Liver (tissue), 9 donors: ENCODE measurements around the gene RBMS3. TPM values are rescaled to one million over a fixed set of nuclear protein-coding genes. Genes with fewer than 3 reads are reported as not detected.

ENCODE experiments used
- DNase-seq: peaks from one replicate; pipeline ENCODE4 v3.0.0-alpha.2; 2017; ENCODE audit warnings: low spot score
- H3K27ac ChIP-seq, 2 donors: one replicate each; pipeline ENCODE4 v1.7.0; 2013; ENCODE audit warnings: inconsistent platforms in 2 of 2, low read length in 2 of 2, control low read depth in 1 of 2, low read depth in 1 of 2, mild to moderate bottlenecking in 1 of 2
- H3K27me3 ChIP-seq, 4 donors: one replicate each; pipeline versions ENCODE4 v1.6.1 to v1.7.0; 2013; ENCODE audit warnings: low read length in 3 of 4, inconsistent platforms in 1 of 4, mild to moderate bottlenecking in 1 of 4, moderate library complexity in 1 of 4; ENCODE audit not compliant: control insufficient read depth in 4 of 4, insufficient read depth in 4 of 4
- H3K36me3 ChIP-seq, 4 donors: one replicate each; pipeline versions ENCODE4 v1.6.1 to v1.7.0; 2013; ENCODE audit warnings: low read length in 3 of 4, mild to moderate bottlenecking in 3 of 4, low read depth in 1 of 4, moderate library complexity in 1 of 4; ENCODE audit not compliant: control insufficient read depth in 4 of 4, insufficient read depth in 3 of 4
- H3K4me1 ChIP-seq, 4 donors: one replicate each; pipeline versions ENCODE4 v1.6.1 to v1.7.0; 2013; ENCODE audit warnings: low read length in 3 of 4, mild to moderate bottlenecking in 3 of 4, moderate library complexity in 1 of 4; ENCODE audit not compliant: control insufficient read depth in 4 of 4, insufficient read depth in 4 of 4
- H3K4me3 ChIP-seq, 3 donors: one replicate each; pipeline versions ENCODE4 v1.6.1 to v1.7.0; 2013; ENCODE audit warnings: low read length in 3 of 3, control low read depth in 1 of 3, low read depth in 1 of 3, mild to moderate bottlenecking in 1 of 3
- H3K9ac ChIP-seq, 2 donors: one replicate each; pipeline ENCODE4 v1.7.0; 2013; ENCODE audit warnings: low read length in 2 of 2, mild to moderate bottlenecking in 2 of 2, moderate library complexity in 2 of 2, control low read depth in 1 of 2, low read depth in 1 of 2
- H3K9me3 ChIP-seq, 4 donors: one replicate each; pipeline versions ENCODE4 v1.6.1 to v1.7.0; 2013; ENCODE audit warnings: low read length in 3 of 4; ENCODE audit not compliant: control insufficient read depth in 4 of 4
- EGR1 ChIP-seq, 2 donors: IDR thresholded peaks; 2 replicates each; pipeline ENCODE4 v1.6.1; 2016 to 2018; ENCODE audit warnings: antibody characterized with exemption in 2 of 2, low read depth in 2 of 2
- FOXA1 ChIP-seq: IDR thresholded peaks from 2 replicates; pipeline ENCODE4 v1.6.1; 2016; ENCODE audit warnings: antibody characterized with exemption
- FOXA2 ChIP-seq: IDR thresholded peaks from 2 replicates; pipeline ENCODE4 v1.6.1; 2016; ENCODE audit warnings: antibody characterized with exemption
- GABPA ChIP-seq, 2 donors: IDR thresholded peaks in 1 of 2; conservative IDR thresholded peaks in 1 of 2; 2 replicates each; pipeline ENCODE4 v1.6.1; 2016; ENCODE audit warnings: antibody characterized with exemption in 2 of 2, mild to moderate bottlenecking in 1 of 2, moderate library complexity in 1 of 2
- HNF4A ChIP-seq, 2 donors: conservative IDR thresholded peaks; 2 replicates each; pipeline ENCODE4 v1.6.1; 2016; ENCODE audit warnings: antibody characterized with exemption in 2 of 2, mild to moderate bottlenecking in 2 of 2
- HNF4G ChIP-seq: IDR thresholded peaks from 2 replicates; pipeline ENCODE4 v1.6.1; 2016; ENCODE audit warnings: antibody characterized with exemption
- JUND ChIP-seq, 2 donors: IDR thresholded peaks; 2 replicates each; pipeline ENCODE4 v1.6.1; 2016; ENCODE audit warnings: antibody characterized with exemption in 2 of 2
- NR2F2 ChIP-seq: IDR thresholded peaks from 2 replicates; pipeline ENCODE4 v1.6.1; 2016; ENCODE audit warnings: antibody characterized with exemption
- RAD21 ChIP-seq, 2 donors: IDR thresholded peaks; 2 replicates each; pipeline ENCODE4 v1.6.1; 2016; ENCODE audit warnings: antibody characterized with exemption in 2 of 2, mild to moderate bottlenecking in 2 of 2
- RXRA ChIP-seq, 2 donors: IDR thresholded peaks; 2 replicates each; pipeline ENCODE4 v1.6.1; 2017 to 2018; ENCODE audit warnings: antibody characterized with exemption in 2 of 2, mild to moderate bottlenecking in 1 of 2
- SP1 ChIP-seq: IDR thresholded peaks from 2 replicates; pipeline ENCODE4 v1.6.1; 2018; ENCODE audit warnings: antibody characterized with exemption, mild to moderate bottlenecking
- TAF1 ChIP-seq: conservative IDR thresholded peaks from 2 replicates; pipeline ENCODE4 v1.6.1; 2016; ENCODE audit warnings: antibody characterized with exemption, mild to moderate bottlenecking
- YY1 ChIP-seq: IDR thresholded peaks from 2 replicates; pipeline ENCODE4 v1.6.1; 2016; ENCODE audit warnings: antibody characterized with exemption, mild to moderate bottlenecking
- WGBS: extraction: QIAGEN DNeasy Blood & Tissue Kit; methylation state at CpG from one replicate; pipeline ENCODE4 v1.1.7; 2013; 5-methylcytosine and 5-hydroxymethylcytosine counted together
- polyA plus RNA-seq, 2 donors: library from polyadenylated mRNA; stranded (reverse) in 1 of 2; unstranded in 1 of 2; fragments of 200-250 nt in 1 of 2; fragments of >200 nt in 1 of 2; fragmentation: Nextera tagmentation in 1 of 2; extraction: Ambion mirVana in 1 of 2; gene quantifications; one replicate each; pipeline versions ENCODE4 v1.2.1 to v1.2.3, GENCODE V29; 2013 to 2015
- total RNA-seq, 2 donors: library from RNA; depleted of rRNA; stranded (reverse); fragments of >200 nt; gene quantifications; one replicate each; pipeline ENCODE4 v1.2.3, GENCODE V29; 2014
- TF ChIP-seq, protein P1 (sequence below): IDR thresholded peaks from 2 replicates; pipeline ENCODE4 v1.6.1; 2016; ENCODE audit warnings: antibody characterized with exemption
- TF ChIP-seq, protein P2 (sequence below): fragments of 150-350 bp; IDR thresholded peaks from 2 replicates; pipeline ENCODE4 v1.5.1; 2017; ENCODE audit warnings: improper control_type of control experiment, low read depth, low read length; ENCODE audit not compliant: missing input control
- TF ChIP-seq, protein P3 (sequence below): IDR thresholded peaks from 2 replicates; pipeline ENCODE4 v1.6.1; 2016; ENCODE audit warnings: antibody characterized with exemption
- TF ChIP-seq, protein P4 (sequence below): IDR thresholded peaks from 2 replicates; pipeline ENCODE4 v1.6.1; 2016; ENCODE audit warnings: antibody characterized with exemption, mild to moderate bottlenecking
- TF ChIP-seq, protein P5 (sequence below): IDR thresholded peaks from 2 replicates; pipeline ENCODE4 v1.6.1; 2016; ENCODE audit warnings: antibody characterized with exemption
- donor health status: healthy.
- donor health status: healthy.
- donor health status: healthy.
- donor health status: healthy.
- donor health status: healthy.

Gene RBMS3
- total and polyA plus RNA-seq, 4 donors, result 1.2 to 14.9 (median 9.3) TPM

DNA sequence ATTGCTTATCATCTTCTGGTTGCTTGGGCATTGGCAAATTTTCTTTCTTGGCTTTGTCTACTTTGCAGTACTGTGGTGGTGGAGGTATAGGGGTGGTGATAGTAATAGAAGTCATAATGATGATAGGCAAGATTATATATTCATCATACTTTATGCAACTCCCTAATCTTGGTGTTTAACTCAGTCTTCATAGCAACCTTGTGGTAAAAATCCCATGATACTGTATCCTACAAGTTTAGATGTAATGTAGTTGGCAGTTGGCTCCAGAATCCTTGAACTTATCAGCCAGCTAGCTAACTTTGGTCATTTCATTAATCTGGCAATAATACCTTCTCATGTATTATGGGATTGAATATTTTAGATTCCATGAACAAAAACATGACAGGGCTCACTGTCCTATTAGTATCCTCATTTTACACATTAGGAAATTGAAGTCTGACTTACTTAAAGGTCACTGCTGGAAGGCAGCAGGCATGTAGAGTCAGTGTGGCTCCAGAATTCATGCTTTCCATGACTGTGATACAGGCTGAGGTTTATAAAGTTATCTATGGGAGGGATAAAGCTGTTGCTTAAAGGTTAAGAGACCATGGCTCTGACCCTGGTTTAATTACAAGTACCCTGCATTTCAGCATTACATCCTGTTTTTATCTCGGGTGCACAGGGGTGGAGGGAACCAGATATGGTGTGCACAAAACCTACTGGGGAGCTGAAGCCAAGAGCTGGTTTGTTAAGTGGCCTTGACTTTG lies 33.3 kb downstream of the RBMS3 start:
- H3K36me3 ChIP-seq, result no peaks in the 10 kb centered on the region
- H3K9me3 ChIP-seq, result no peaks in the 10 kb centered on the region
- WGBS, result 58% methylated on average over 1 of the region's 1 CpG
- no peak overlapping the region for H3K27ac ChIP-seq
- H3K4me1 ChIP-seq, result peaks cover 0 to 3% (median under 1%) of the 10 kb centered on the region in 4 donors
- no peak overlapping the region for H3K4me3 ChIP-seq
- H3K9ac ChIP-seq, result no peak overlapping the region
- peaks cover 0 to 2% (median 0%) of the 10 kb centered on the region in 4 donors for H3K27me3 ChIP-seq
- TF ChIP-seq NR2F2 (peak; percentile 81), HNF4G (no peak)
- TF ChIP-seq, protein P1, sequence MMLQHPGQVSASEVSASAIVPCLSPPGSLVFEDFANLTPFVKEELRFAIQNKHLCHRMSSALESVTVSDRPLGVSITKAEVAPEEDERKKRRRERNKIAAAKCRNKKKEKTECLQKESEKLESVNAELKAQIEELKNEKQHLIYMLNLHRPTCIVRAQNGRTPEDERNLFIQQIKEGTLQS, result no peak
- TF ChIP-seq, protein P2, sequence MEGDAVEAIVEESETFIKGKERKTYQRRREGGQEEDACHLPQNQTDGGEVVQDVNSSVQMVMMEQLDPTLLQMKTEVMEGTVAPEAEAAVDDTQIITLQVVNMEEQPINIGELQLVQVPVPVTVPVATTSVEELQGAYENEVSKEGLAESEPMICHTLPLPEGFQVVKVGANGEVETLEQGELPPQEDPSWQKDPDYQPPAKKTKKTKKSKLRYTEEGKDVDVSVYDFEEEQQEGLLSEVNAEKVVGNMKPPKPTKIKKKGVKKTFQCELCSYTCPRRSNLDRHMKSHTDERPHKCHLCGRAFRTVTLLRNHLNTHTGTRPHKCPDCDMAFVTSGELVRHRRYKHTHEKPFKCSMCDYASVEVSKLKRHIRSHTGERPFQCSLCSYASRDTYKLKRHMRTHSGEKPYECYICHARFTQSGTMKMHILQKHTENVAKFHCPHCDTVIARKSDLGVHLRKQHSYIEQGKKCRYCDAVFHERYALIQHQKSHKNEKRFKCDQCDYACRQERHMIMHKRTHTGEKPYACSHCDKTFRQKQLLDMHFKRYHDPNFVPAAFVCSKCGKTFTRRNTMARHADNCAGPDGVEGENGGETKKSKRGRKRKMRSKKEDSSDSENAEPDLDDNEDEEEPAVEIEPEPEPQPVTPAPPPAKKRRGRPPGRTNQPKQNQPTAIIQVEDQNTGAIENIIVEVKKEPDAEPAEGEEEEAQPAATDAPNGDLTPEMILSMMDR, result no peak
- DNase-seq, result no peak

DNA sequence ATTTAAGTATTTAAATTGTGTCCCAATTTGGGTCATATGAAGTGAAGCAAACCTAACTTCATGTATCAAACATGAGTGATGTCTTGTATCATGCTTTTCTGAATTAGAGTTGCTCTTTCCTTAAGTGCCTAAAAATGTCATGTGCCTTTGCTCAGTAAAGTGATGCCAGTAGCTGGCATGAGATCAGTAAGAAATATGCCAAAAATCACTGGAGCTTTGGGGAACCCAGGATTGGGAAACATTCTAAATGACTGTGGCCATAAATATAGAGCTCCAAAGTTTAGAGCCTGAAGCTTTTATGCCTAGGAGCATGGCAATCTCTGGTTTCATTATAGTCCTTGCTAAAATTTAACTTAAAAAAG lies 33.8 kb downstream of the RBMS3 start:
- H3K4me3 ChIP-seq, result no peak overlapping the region
- peaks cover 0 to 3% (median under 1%) of the 10 kb centered on the region in 4 donors for H3K4me1 ChIP-seq
- TF ChIP-seq, protein P2, result no peak
- TF ChIP-seq FOXA2 (no peak), HNF4A (conservative IDR thresholded peaks at IDR 0.05) (no peak), HNF4G (no peak), GABPA (IDR thresholded peaks at IDR 0.05 in 1 of 2, conservative IDR thresholded peaks at IDR 0.05 in 1 of 2) (no peak), SP1 (no peak), YY1 (no peak), RAD21 (IDR thresholded peaks at IDR 0.05) (no peak), EGR1 (IDR thresholded peaks at IDR 0.05; ENCODE audit: low read depth in 2 of 2) (no peak), FOXA1 (no peak), RXRA (IDR thresholded peaks at IDR 0.05) (no peak), JUND (IDR thresholded peaks at IDR 0.05) (no peak), TAF1 (no peak), NR2F2 (no peak)
- TF ChIP-seq, protein P1, result no peak
- TF ChIP-seq, protein P3, sequence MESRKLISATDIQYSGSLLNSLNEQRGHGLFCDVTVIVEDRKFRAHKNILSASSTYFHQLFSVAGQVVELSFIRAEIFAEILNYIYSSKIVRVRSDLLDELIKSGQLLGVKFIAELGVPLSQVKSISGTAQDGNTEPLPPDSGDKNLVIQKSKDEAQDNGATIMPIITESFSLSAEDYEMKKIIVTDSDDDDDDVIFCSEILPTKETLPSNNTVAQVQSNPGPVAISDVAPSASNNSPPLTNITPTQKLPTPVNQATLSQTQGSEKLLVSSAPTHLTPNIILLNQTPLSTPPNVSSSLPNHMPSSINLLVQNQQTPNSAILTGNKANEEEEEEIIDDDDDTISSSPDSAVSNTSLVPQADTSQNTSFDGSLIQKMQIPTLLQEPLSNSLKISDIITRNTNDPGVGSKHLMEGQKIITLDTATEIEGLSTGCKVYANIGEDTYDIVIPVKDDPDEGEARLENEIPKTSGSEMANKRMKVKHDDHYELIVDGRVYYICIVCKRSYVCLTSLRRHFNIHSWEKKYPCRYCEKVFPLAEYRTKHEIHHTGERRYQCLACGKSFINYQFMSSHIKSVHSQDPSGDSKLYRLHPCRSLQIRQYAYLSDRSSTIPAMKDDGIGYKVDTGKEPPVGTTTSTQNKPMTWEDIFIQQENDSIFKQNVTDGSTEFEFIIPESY, result no peak
- TF ChIP-seq, protein P4, sequence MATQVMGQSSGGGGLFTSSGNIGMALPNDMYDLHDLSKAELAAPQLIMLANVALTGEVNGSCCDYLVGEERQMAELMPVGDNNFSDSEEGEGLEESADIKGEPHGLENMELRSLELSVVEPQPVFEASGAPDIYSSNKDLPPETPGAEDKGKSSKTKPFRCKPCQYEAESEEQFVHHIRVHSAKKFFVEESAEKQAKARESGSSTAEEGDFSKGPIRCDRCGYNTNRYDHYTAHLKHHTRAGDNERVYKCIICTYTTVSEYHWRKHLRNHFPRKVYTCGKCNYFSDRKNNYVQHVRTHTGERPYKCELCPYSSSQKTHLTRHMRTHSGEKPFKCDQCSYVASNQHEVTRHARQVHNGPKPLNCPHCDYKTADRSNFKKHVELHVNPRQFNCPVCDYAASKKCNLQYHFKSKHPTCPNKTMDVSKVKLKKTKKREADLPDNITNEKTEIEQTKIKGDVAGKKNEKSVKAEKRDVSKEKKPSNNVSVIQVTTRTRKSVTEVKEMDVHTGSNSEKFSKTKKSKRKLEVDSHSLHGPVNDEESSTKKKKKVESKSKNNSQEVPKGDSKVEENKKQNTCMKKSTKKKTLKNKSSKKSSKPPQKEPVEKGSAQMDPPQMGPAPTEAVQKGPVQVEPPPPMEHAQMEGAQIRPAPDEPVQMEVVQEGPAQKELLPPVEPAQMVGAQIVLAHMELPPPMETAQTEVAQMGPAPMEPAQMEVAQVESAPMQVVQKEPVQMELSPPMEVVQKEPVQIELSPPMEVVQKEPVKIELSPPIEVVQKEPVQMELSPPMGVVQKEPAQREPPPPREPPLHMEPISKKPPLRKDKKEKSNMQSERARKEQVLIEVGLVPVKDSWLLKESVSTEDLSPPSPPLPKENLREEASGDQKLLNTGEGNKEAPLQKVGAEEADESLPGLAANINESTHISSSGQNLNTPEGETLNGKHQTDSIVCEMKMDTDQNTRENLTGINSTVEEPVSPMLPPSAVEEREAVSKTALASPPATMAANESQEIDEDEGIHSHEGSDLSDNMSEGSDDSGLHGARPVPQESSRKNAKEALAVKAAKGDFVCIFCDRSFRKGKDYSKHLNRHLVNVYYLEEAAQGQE, result no peak
- TF ChIP-seq, protein P5, sequence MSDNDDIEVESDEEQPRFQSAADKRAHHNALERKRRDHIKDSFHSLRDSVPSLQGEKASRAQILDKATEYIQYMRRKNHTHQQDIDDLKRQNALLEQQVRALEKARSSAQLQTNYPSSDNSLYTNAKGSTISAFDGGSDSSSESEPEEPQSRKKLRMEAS, result no peak
- no peaks in the 10 kb centered on the region for H3K36me3 ChIP-seq
- no peak for DNase-seq
- H3K9ac ChIP-seq, result no peak overlapping the region
- H3K9me3 ChIP-seq, result no peaks in the 10 kb centered on the region
- H3K27ac ChIP-seq, result no peak overlapping the region
- peaks cover 0 to 2% (median 0%) of the 10 kb centered on the region in 4 donors for H3K27me3 ChIP-seq
